HG02938 (cell line): ENCODE measurements around the gene PSME3IP1.

Source experiments
- ATAC-seq: cut with Tn5 transposase; IDR thresholded peaks from one replicate; pipeline ENCODE4 v1.9.1; 2021; ENCODE audit warnings: mild to moderate bottlenecking, moderate library complexity; ENCODE audit not compliant: unreplicated experiment

Gene PSME3IP1

GRCh38 chr16:57104706-57105105, 81.1 kb downstream of the PSME3IP1 start:
- ATAC-seq, result no peak

- ATAC-seq, result no peak
These were observed 82.7 kb downstream of the PSME3IP1 start for GRCh38 chr16:57102888-57103851.
